ENCODE measurements around the gene ASCL2.

ASCL2 gene

DNA sequence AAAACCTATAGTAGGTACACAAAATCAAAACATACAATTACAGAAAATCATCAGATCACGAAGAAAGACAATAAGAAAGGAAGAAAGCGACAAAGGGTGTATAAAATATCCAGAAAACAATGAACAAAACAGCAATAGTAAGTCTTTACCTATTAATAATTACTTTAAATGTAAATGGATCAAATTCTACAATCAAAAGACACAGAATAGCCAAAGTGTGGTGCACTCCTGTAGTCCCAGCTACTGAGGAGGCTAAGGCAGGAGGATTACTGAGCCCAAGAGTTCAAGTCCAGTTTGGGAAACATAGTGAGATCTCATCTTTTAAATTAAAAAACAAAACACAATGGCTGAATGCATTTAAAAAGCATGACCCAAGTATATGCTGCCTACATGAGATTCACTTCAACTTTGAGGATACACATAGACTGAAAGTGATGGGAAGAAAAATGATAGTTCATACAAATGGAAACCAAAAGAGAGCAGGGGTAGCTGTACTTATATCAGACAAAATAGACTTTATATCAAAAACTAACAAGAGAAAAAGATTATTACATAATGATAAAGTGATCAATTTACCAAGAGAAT is 40.6 kb downstream of the ASCL2 start:
- no peak overlapping the region for H3K27ac Mint-ChIP-seq
- H3K4me1 Mint-ChIP-seq = peaks cover 2% of the 10 kb centered on the region
- peaks cover 19% of the 10 kb centered on the region for H3K27me3 Mint-ChIP-seq (ENCODE audit: low read depth, poor library complexity)
- DNase-seq = no peak
- no peak overlapping the region for H3K4me3 Mint-ChIP-seq
- peaks cover 48% of the 10 kb centered on the region for H3K9me3 Mint-ChIP-seq
- no peaks in the 10 kb centered on the region for H3K36me3 Mint-ChIP-seq (ENCODE audit: low read depth)
- no peak for TF ChIP-seq CTCF (IDR thresholded peaks at IDR 0.05)

DNA sequence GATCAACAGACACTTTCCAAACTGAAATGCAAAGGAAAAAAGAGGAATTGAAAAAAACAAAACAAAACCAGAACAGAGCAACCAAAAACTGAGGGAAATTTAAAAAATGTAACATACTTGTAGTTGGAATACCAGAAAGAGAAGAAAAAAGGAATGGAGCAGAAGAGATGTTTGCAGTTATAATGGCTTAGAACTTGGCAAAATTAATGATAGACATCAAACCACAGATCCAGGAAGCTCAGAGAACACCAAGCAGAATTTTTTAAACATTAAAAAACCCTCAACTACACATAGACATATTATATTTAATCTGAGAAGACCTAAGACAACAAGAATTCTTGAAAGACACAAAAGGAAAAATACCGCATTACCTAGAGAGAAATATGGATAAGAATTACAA is 46.1 kb downstream of the ASCL2 start:
- H3K36me3 Mint-ChIP-seq (ENCODE audit: low read depth) = no peaks in the 10 kb centered on the region
- no peak for TF ChIP-seq CTCF (IDR thresholded peaks at IDR 0.05)
- peaks cover 9% of the 10 kb centered on the region for H3K27me3 Mint-ChIP-seq (ENCODE audit: low read depth, poor library complexity)
- no peak overlapping the region for H3K27ac Mint-ChIP-seq
- no peak overlapping the region for H3K4me3 Mint-ChIP-seq
- no peaks in the 10 kb centered on the region for H3K4me1 Mint-ChIP-seq
- H3K9me3 Mint-ChIP-seq = peaks cover 47% of the 10 kb centered on the region
- DNase-seq = no peak

DNA sequence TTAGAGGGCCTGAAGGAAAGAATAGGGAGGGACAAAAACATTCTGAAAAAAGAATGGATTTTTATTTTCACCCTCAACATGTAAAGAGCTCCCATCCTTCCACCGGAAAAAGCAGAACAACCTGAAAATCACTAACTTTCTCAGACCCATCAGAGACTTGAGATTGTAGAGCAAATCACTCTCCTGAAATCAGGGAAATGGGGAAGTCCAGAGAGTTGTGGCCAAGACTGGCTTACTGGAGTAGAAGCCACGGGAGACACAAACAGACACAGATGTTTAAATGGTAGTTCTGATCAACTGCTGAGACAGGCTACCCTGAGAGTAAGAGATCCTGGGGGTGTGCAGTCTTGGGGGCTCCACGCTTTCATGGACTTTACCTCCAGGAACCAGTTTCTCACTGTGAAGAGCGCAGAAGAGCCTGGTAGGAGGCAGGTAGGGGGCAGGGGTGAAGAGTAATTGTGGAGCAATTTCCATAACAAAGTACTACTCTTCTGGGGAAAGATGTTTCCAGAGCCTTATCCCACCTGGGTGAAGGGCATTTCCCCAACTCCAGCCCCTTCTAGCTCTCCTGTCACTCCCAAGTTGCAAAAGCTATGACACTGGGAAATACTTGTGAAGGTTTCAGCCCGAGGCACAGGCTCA is 47.1 kb downstream of the ASCL2 start:
- Mint-ChIP-seq H3K27ac (no peak overlapping the region), H3K4me1 (peaks cover 9% of the 10 kb centered on the region), H3K36me3 (ENCODE audit: low read depth) (no peaks in the 10 kb centered on the region), H3K27me3 (ENCODE audit: low read depth, poor library complexity) (peaks cover 4% of the 10 kb centered on the region), H3K4me3 (no peak overlapping the region), H3K9me3 (peaks cover 43% of the 10 kb centered on the region)
- no peak for DNase-seq
- TF ChIP-seq CTCF (IDR thresholded peaks at IDR 0.05) = no peak

DNA sequence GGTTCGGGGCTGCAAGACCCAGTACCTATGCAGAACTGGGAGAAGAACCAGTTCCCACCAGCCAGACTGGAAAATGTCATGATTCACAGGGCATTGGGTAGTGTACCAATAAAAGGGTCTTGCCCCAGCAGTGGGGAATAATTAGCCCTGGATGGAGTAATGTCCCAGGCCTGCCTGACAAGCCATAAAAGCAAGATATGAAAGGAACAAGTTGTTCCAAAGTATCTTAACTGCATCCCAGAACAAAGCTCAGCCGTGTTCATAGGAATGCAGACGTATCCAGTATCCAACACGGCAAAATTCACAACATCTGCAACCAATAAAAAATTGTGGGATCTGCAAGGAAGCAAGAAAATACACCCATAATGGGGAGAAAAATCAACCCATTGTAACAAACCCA is 47.9 kb downstream of the ASCL2 start:
- Mint-ChIP-seq H3K4me3 (no peak overlapping the region), H3K27ac (no peak overlapping the region), H3K9me3 (peaks cover 43% of the 10 kb centered on the region), H3K4me1 (peaks cover 16% of the 10 kb centered on the region), H3K27me3 (ENCODE audit: low read depth, poor library complexity) (peaks cover 4% of the 10 kb centered on the region), H3K36me3 (ENCODE audit: low read depth) (no peaks in the 10 kb centered on the region)
- DNase-seq = no peak
- TF ChIP-seq CTCF (IDR thresholded peaks at IDR 0.05) = no peak

DNA sequence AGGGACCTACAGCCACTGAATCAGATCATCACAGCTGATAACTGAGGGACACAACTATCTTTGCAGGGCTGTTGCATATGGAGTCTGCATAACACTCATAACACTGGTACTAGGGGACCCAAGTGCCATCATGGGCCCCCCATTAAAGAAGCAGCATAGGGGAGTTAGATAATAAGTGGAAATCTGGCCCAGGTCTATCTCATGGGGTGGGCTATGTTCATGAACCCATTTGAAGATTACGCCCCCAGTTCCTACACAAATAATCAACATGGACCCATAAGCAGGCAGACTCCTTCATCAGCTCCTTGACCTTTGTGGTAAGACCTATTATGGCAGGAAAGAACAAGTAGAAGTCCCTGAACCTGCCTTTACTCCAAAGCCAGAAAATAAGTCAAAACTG is 48.8 kb downstream of the ASCL2 start:
- Mint-ChIP-seq H3K27ac (no peak overlapping the region), H3K9me3 (peaks cover 42% of the 10 kb centered on the region), H3K4me1 (peaks cover 16% of the 10 kb centered on the region), H3K36me3 (ENCODE audit: low read depth) (no peaks in the 10 kb centered on the region), H3K27me3 (ENCODE audit: low read depth, poor library complexity) (peaks cover 4% of the 10 kb centered on the region), H3K4me3 (no peak overlapping the region)
- no peak for DNase-seq
- no peak for TF ChIP-seq CTCF (IDR thresholded peaks at IDR 0.05)

DNA sequence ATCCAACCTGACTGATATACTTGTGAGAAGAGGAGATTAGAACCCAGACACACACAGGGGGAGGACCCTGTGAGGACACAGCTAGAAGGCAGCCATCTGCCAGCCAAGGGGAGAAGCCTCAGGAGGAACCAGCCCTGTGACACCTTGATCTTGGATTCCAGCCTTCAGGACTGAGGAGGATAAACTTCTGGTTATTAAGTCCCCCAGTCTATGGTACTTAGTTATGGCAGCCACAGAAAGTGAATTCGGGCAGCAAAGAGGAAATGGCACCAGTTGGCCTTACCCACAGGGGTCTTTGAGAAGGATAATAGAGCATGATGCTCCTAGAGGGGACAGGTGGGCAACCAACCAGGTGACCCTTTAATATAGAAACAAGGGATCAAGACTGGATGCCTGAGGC is 49.4 kb downstream of the ASCL2 start:
- DNase-seq = no peak
- no peak for TF ChIP-seq CTCF (IDR thresholded peaks at IDR 0.05)
- H3K4me3 Mint-ChIP-seq = no peak overlapping the region
- H3K4me1 Mint-ChIP-seq = peaks cover 16% of the 10 kb centered on the region
- no peaks in the 10 kb centered on the region for H3K36me3 Mint-ChIP-seq (ENCODE audit: low read depth)
- H3K9me3 Mint-ChIP-seq = peaks cover 39% of the 10 kb centered on the region
- peaks cover 4% of the 10 kb centered on the region for H3K27me3 Mint-ChIP-seq (ENCODE audit: low read depth, poor library complexity)
- H3K27ac Mint-ChIP-seq = no peak overlapping the region

Data from nephron progenitor cell (in vitro differentiated cells).